HG03457 (cell line): ENCODE data around the gene PUSL1.
"Not testable (repeated sequence)": the region's sequence is repeated elsewhere in the genome, so short reads cannot be mapped to it uniquely, and the experiment has no call there.

Experiments
- ATAC-seq: cut with Tn5 transposase; IDR thresholded peaks from one replicate; pipeline ENCODE4 v1.9.1; 2021; ENCODE audit warnings: moderate number of reproducible peaks; ENCODE audit not compliant: unreplicated experiment

PUSL1 gene

DNA sequence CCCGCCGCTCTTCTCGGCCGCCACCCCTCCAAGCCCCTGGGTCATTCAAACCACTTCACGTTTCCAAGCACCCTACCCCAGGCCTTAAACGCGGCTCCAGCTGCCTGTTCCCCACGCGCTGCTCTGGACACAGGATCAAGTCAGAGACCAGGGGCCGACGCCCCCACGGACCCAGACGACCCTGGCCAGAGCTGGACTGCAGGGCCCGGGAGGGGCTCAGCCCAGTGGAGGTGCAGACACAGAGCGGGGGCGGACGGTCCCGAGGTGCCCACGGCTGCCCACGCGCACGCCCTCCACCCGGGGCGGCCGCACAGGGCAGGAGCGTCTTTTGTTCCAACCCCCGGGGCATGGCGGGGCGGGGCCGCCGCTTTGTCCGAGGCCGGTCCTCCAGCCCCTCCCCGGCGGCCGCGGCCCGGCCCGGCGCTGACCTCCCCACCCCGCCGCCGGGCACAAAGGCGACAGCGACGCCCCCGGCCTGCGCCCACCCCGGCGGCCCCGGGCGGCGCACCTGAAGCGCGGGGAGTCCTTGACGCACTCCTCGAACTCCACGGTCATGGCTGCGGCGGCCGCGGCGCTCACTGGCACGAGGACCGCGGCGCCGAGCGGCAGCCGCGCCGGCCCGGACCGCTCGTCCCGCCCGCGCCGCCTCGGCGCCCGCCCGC lies 1.0 kb upstream of the PUSL1 start:
- peak; percentile 8 for ATAC-seq

DNA sequence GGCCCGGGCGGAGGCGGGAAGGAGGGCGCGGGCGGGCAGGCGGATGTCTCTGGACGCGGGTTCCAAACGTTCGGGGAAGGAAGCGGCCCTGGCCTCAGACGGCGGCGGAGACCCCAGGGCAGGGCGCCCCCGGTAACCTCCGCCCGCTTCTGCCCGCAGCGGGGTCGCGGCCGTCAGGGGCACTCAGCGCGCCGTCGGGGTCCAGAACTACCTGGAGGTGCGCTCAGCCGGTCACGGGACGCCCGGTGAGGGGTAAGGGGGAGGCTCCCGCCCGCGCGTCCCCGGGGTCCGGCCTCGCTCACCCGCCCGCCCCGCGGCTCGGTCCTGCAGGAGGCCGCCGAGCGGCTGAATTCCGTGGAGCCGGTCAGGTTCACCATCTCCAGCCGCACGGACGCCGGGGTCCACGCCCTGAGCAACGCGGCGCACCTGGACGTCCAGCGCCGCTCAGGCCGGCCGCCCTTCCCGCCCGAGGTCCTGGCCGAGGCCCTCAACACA lies 406 bp downstream of the PUSL1 start:
- peak; percentile 5 for ATAC-seq

DNA sequence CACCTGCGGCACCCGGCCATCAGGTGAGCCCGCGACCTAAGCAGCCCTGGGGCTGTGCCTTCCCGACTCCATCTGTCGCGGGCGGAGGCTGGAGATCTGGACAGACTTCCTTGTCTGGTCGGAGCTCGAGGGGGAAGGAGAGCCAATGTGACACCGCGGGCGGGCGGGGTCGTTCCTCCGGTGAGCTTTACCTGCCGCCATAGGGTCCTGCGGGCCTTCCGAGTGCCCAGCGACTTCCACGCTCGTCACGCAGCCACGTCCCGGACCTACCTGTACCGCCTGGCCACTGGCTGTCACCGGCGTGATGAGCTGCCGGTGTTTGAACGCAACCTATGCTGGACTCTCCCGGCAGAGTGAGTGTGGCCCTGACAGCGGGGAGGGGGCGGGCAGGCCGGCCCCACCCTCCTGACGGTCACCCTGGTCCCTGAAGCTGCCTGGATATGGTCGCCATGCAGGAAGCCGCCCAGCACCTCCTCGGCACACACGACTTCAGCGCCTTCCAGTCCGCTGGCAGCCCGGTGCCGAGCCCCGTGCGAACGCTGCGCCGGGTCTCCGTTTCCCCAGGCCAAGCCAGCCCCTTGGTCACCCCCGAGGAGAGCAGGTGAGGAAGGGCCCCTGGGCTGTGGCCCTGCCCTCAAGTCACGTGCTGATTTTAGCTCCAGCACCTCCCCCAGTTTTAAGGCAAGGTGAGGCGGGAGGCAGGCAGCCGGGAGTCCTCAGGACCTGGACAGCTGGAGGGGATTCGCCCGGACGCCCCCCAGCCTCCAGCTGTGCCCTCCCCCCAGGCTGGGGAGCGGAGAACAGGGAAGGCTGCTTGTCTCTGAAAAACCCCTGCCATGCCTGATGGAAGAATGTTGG lies 1.1 kb downstream of the PUSL1 start:
- no peak for ATAC-seq

DNA sequence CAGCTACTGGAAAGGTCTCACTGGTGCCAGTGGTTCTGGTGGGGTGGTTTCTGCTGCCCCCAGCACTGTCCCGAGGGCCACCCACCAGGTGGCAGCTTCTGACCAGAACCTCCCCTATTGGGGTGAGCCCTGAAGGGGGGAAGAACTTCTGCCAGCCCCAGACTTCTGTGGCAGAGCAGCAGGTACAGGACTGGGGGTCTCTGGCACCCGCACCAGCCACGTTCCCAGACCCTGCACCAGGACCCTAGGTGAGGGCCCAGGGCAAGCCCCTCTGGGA lies 1.6 kb downstream of the PUSL1 start:
- no peak for ATAC-seq

DNA sequence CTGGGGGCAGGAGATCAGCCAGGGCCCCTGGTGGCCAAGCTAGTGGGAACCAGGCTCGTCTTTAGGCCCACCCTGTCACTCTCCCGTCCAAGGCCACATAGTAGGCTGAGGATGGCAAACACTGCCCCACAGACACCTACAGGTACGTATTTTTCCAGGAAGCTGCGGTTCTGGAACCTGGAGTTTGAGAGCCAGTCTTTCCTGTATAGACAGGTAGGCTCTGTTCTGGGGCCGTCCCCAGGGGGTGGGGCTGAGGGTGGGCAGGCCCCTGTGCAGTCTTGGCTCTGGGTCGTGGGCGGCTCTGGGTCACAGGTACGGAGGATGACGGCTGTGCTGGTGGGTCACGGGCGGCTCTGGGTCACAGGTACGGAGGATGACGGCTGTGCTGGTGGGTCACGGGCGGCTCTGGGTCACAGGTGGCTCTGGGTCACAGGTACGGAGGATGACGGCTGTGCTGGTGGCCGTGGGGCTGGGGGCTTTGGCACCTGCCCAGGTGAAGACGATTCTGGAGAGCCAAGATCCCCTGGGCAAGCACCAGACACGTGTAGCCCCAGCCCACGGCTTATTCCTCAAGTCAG lies 2.2 kb downstream of the PUSL1 start:
- no peak for ATAC-seq

DNA sequence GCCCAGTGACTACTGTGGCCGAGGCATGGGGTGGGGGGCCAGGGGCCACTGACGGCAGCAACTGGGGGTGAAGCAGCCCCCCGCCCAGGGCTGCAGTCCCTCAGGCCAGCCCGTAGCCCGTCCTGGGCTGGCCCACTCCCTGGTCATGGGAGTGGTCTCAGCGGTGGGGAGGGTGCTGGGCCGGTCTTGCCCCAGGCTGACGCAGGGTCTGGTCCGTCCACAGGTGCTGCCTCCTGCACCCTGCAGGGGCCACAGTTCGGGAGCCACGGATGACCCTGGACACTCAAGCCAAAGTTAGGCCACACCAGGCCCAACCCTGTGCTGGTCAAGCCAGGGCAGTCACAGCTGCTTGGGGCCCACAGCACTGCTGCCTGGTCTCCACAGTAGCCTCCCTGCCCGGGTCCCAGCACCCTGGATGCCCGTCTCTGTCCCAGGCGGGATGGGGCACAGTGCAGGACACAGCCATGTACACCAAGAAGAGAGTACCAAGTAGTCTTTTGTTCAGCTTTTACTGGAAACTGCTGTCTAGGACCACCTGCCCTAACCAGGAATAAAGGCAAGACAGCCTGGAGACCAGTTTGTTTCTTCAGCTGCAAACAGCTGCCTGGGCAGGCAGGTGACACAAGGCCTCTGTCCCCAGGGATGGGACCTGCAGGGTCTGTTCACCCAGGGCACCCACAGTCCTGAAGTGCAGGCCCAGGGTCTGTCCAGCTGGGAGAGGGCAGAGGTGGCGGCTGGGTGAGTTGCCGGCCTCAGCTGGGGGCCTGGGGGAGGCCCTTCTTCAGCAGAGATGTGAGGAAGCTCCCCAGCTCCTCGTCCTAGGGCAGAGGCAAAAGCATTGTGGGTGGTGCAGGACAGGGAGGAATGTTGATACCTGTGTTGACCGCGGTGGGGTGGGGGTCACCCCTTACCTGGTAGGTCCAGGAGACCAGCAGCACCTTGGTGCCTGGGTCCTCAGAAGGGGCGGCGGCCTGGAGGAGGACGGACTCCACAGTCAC lies 3.0 kb downstream of the PUSL1 start:
- no peak for ATAC-seq

DNA sequence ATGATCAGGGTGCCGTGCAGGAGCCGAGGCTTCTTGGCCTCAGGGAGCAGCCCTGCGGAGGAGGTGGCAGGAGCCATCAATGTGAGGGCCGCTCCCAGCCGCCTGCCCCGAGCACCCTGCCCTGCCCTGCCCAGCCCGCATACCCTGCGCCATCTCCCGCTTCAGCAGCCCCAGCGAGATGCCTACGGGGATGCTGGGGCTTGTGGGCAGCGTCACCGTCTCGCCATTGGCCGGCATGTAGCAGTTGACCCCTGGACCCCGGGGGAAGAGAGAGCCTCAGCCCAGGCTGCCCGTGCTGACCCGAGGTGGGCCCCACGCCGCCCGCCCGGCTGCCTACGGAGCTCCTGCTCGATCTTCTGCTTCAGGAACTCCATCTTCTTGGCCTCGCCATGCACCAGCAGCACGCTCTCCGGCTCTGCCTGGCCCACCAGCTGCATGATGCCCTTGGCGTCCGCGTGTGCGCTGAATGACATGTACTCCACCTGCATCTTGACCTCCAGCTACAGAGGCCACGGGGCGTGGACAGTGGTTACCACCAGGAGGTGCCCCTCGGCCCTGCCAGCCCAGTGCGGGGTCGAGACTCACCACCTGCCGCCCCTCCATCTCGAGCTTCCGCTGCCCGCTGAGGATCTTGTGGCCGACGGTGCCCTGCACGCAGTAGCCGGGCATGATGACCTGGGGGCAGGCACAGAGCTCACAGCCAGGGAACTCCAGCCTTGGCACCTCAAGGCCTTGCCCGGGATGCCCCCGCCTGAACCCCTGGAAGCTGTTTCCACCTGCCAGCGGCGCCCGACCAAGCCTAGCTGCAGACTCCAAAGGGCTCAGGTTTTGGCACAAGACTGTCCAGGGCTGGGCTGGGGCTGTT lies 4.3 kb downstream of the PUSL1 start:
- ATAC-seq, result no peak

DNA sequence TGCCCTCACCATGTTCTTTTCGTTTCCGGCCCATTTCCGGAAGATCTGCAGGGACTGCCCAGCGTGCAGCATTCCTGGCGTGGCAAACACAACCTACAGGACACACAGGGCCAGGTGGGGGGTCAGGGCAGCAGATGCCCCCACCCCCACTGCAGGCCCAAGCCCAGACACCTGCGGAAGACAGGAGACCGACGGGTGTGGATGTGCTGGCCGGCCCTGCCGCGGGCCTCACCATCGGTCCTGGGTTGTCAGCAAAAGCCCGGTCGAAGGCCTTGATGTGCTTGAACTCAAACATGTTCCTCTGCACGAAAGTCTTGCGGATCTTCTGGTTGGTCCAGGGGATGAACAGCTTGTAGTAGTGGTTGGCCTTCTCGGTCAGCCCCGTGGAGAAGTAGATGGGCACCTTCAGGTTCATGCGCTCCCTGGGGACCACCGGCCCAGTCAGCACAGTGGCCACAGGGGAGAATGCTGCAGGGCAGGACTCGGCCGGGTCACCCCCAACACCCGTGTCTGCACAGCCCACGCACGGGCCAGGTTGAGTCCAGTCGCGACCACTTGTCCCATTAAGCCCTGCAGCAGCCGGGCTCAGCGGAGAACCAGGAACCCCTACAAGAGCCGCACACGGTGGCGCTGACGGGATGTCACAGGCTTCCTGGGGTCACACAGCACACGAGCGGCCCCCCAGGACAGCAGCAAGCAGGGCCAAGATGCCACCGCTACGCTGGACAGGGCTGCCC lies 5.3 kb downstream of the PUSL1 start:
- no peak for ATAC-seq

DNA sequence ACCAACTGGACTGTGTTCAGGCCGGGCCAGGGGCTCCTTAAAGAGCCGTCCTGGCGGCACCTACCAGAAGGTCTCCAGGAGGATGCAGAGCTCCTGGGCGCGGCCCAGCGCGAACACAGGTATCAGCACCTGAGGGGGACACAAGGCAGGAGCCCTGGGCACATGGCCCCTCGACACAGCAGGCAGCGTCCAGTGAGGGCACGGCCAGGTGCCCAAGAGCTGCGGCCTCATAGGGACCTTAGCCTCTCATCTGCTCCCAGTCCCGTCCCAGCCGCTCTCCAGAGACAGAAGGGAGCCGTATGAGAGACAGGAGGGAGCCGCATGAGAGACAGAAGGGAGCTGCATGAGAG lies 5.8 kb downstream of the PUSL1 start:
- no peak for ATAC-seq

DNA sequence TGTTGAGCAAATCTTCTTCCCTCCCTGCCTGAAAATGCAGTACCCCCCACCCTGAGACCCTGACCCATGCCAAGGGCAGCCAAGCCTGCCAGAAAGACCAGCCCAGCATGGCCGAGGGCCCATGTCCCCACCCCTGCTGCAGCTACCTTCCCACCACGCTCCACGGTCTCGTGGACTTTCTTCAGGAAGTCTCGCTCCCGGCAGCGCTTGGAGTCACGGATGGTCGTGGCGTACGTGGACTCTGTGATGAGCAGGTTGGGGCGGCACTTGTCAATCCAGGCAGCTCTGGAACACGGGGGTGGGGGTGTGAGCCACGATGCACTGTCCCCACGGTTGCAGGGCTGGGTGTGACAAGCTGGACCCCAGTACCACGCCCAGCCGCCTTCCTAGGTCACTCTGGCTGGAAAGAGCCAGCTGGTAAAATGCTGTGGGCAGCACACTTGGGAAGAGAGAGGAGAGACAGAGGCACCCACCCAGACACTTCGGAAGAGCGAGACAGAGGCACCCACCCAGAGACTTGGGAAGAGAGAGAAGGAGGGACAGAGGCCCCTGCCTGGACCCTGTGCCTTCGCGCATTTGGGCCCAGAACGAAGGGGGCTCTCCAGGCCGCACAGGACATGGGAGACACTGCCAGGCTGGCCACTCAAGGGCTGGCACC lies 6.4 kb downstream of the PUSL1 start:
- ATAC-seq, result no peak

DNA sequence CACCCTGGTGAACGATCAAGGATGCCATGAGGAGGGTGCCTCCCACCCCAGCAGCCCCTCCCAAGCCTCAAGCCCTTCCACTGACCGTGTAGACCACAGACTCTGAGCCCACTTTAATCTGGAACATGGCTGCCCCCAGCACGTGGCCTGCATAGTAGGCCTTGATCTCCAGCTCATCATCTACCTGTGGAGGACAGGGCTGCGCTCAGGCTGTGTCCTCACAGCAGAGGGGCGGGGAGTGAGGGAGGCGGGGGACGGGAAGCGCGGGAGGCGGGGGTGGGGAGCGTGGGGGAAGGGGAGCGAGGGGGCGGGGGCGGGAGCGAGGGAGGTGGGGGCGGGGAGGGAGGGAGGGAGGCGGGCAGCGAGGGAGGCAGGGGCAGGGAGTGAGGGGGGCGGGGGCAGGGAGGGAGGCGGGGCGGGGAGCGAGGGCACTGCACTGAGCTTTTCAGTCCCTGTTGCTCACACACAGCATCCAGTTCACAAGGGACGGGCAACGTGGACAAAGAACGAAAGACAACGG lies 7.1 kb downstream of the PUSL1 start:
- no peak for ATAC-seq

DNA sequence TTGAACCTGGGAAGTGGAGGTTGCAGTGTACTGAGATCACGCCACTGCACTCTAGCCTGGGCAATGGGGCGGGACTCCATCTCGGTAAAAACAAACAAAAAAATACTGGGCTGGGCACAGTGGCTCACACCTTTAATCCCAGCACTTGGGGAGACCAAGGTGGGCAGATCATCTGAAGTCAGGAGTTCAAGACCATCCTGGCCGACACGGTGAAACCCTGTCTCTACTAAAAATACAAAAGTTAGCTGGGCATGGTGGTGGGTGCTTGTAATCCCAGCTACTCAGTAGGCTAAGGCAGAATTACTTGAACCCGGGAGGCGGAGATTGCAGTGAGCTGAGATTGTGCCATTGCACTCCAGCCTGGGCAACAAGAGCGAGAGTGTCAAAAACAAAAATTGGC lies 7.8 kb downstream of the PUSL1 start:
- not testable (repeated sequence) for ATAC-seq

DNA sequence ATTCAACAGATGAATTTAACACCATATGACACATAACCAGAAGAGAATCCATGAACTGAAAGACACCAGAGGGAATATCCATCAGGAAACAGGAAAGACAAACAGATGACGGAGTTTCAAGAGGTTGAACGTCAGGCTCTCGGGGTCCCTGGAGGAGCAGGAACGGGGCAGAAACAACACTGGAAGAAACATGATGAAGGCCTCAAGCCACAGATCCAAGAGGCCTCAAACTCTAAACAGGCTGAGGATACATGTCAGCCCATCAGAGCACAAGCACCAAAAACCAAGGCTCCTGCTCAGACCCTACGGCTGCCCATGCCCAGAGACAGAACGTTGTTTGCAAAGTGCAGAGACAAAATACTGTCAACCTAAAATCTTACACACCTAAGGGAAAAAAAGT lies 9.0 kb downstream of the PUSL1 start:
- no peak for ATAC-seq

DNA sequence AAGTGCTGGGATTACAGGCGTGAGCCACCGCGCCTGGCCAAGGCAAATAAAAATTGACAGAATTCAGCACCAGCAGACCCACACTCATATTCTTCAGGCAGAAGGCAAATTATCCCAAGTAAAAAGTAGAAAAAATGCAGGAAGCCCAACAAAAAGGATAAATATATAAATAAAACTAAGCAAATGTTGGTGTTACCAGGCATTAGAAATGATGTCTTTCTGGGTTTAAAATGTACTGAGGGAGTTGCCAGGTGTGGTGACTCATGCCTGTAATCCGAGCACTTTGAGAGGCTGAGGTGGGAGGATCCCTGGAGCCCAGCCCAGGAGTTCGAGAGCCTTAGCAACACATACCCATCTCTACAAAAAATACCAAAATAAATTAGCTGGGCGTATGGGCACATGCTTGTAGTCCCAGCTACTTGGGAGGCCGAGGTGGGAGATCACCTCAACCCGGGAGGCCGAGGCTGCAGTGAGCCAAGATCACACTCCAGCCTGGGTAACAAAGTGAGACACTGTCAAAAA lies 9.8 kb downstream of the PUSL1 start:
- ATAC-seq, result no peak

DNA sequence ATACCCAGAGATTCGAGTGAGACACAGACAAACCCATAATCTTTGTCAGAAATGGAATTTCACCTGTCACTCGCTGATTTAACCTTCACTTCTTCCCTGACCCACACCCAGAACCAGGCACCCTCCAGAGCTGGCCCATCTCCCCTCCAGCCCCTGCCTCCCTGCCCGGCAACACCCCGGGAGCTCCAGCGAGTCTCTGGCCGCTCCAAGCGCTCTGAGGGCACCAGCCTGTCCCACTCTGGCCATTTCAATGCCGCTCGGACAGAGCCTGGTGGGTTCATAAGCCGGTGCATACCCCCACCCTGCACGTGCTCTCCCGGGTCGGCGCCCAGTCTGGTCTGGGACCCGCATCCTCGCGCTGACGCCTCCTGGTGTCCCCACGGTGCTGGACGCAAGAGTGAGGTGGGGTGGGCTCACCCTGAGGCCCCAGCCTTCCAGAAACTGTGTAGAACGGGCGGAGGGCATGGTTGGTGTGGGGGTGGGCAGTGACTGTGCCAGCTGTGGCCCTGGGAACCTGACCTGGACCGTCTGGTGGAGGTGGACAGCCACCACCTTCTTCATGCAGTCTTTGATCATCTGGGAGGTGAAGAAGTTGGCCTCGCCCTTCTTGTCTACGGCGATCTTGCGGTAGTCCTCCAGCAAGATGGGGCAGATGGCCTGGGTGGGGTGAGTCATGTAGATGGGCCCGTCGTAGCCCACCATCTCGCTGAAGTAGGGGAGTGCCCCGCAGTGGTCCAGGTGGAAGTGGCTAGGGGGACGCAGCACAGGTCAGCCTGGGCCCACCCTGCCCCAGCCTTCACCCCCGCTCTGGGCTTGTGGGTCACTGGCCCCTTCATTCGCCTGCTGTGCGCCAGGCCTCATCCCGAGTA lies 10.6 kb downstream of the PUSL1 start:
- no peak for ATAC-seq

DNA sequence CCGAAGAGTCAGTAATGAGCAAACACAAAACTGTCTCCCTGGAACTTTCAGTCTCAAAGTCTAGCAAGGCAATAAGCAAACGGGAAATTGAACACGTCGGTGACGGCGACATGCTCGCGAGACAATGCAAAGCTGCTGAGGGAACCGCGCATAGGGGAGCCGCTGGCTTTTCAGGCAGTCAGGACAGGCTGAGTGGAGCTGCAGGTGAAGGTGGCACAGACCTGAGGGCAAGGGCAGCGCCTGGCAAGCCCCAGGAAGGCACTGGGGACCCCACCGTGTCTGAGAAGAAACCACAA lies 11.2 kb downstream of the PUSL1 start:
- ATAC-seq, result no peak

DNA sequence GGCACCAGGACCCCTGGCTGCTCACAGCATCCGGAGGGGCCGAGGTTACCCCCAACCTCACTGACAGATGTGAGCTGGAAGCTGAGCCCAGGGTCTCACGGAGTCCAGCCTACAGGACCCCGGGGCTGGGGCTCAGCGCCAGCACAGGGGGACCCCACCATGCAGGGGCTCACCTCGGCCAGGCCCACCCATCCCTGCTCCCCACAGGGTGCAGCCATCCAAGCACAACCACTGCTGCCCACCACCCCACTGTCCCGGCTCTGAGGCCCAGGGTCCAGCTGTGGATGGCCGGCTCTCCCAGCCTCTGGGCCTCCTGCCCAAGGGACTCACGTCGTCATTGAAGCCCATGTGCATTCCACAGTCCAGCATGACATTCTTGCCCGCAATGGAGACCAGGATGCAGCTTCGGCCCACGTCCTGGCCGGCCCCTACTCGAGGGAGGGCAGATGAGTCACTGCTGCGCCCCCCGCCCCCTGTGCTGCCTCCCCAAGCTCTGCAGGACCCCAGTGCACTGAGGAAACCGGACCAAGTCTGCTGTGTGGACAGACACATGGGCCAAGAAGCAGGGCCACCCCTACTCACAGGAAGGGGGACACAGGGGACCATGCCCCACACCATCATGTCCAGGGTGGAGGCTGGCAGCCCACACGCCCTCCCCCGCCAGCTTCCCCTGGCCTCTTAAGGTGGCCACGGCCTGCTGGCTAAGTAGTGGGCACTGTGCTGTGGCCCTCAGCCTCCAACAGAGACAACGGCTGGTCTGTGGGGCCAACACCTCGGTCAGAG lies 12.5 kb downstream of the PUSL1 start:
- ATAC-seq, result no peak
